GM21390 (cell line): ENCODE results near the gene NASP.
A peak's percentile ranks its signal among the peaks of the same experiment; 100 is the strongest.
"Not testable (repeated sequence)": the region's sequence is repeated elsewhere in the genome, so short reads cannot be mapped to it uniquely, and the experiment has no call there.

ENCODE experiments used
- ATAC-seq: cut with Tn5 transposase; IDR thresholded peaks from one replicate; pipeline ENCODE4 v1.9.1; 2021; ENCODE audit not compliant: unreplicated experiment

NASP gene

GRCh38 chr1:45569571-45569961, 14.3 kb upstream of the NASP start:
- no peak for ATAC-seq

- ATAC-seq, result no peak
These were observed 13.8 kb upstream of the NASP start for GRCh38 chr1:45569962-45570581.

- no peak for ATAC-seq
These were observed 13.2 kb upstream of the NASP start for GRCh38 chr1:45570631-45571030.

GRCh38 chr1:45573231-45573804, 10.5 kb upstream of the NASP start:
- no peak for ATAC-seq

GRCh38 chr1:45574105-45574626, 9.7 kb upstream of the NASP start:
- ATAC-seq, result no peak

- ATAC-seq, result peak; percentile 65
These were observed 576 bp upstream of the NASP start for GRCh38 chr1:45583264-45583665.

- ATAC-seq, result peak; percentile 30
These were observed 689 bp downstream of the NASP start for GRCh38 chr1:45584351-45585109.

GRCh38 chr1:45585110-45585426, 1.2 kb downstream of the NASP start:
- ATAC-seq, result no peak

- no peak for ATAC-seq
These were observed 1.7 kb downstream of the NASP start for GRCh38 chr1:45585496-45586075.

GRCh38 chr1:45586769-45587168, 2.9 kb downstream of the NASP start:
- no peak for ATAC-seq

- ATAC-seq, result no peak
These were observed 6.0 kb downstream of the NASP start for GRCh38 chr1:45589861-45590260.

GRCh38 chr1:45594412-45594811, 10.6 kb downstream of the NASP start:
- no peak for ATAC-seq

- ATAC-seq, result not testable (repeated sequence)
These were observed 12.9 kb downstream of the NASP start for GRCh38 chr1:45596765-45597164.

GRCh38 chr1:45604239-45604638, 20.4 kb downstream of the NASP start:
- ATAC-seq, result no peak

- ATAC-seq, result no peak
These were observed 23.7 kb downstream of the NASP start for GRCh38 chr1:45607404-45608074.

- no peak for ATAC-seq
These were observed 24.6 kb downstream of the NASP start for GRCh38 chr1:45608175-45609156.

GRCh38 chr1:45610589-45611226, 26.9 kb downstream of the NASP start:
- ATAC-seq, result no peak

GRCh38 chr1:45612941-45613579, 29.2 kb downstream of the NASP start:
- ATAC-seq, result no peak

GRCh38 chr1:45615885-45616284, 32.0 kb downstream of the NASP start:
- no peak for ATAC-seq
